LNCaP clone FGC (cell line): Measurements from ENCODE around the gene KMT5B.

Experiments used
- DNase-seq: peaks from one replicate; pipeline ENCODE4 v3.0.0-alpha.2; 2011; ENCODE audit warnings: low read depth
- H3K4me3 ChIP-seq: 2 replicates; pipeline ENCODE4 v1.5.1; 2011; ENCODE audit warnings: mild to moderate bottlenecking, low read depth, low read length, control low read depth
- CTCF ChIP-seq: IDR thresholded peaks from 2 replicates; pipeline ENCODE4 v1.5.1; 2012; ENCODE audit warnings: mild to moderate bottlenecking; ENCODE audit not compliant: control insufficient read depth, insufficient read depth; ENCODE audit errors: extremely low read depth

The KMT5B gene

GRCh38 chr11:68181719-68182451 lies 31.2 kb downstream of the KMT5B start:
- no peak overlapping the region for H3K4me3 ChIP-seq

GRCh38 chr11:68179847-68180246 lies 33.2 kb downstream of the KMT5B start:
- no peak for DNase-seq
- TF ChIP-seq CTCF, result no peak
- no peak overlapping the region for H3K4me3 ChIP-seq

More at GRCh38 chr11:68181719-68182451, 31.2 kb downstream of the KMT5B start:
- DNase-seq, result no peak
- no peak for TF ChIP-seq CTCF

- no peak for TF ChIP-seq CTCF
- DNase-seq, result no peak
- H3K4me3 ChIP-seq, result no peak overlapping the region
These were observed 35.2 kb downstream of the KMT5B start for GRCh38 chr11:68177877-68178276.

- TF ChIP-seq CTCF, result no peak
- H3K4me3 ChIP-seq, result no peak overlapping the region
- DNase-seq, result no peak
These were observed 39.2 kb downstream of the KMT5B start for GRCh38 chr11:68173926-68174325.

- no peak for TF ChIP-seq CTCF
- DNase-seq, result no peak
- no peak overlapping the region for H3K4me3 ChIP-seq
These were observed 43.7 kb downstream of the KMT5B start for GRCh38 chr11:68169442-68169841.

- TF ChIP-seq CTCF, result no peak
- H3K4me3 ChIP-seq, result no peak overlapping the region
- DNase-seq, result no peak
These were observed 44.4 kb downstream of the KMT5B start for GRCh38 chr11:68168694-68169093.

GRCh38 chr11:68167474-68167873 lies 45.6 kb downstream of the KMT5B start:
- no peak for TF ChIP-seq CTCF
- no peak for DNase-seq

More at GRCh38 chr11:68167474-68167873, 45.6 kb downstream of the KMT5B start:
- H3K4me3 ChIP-seq, result no peak overlapping the region
